HEK293 (cell line): ENCODE data around the gene TMEM143.

Experiments
- GLI2 ChIP-seq: fragments of 450-650 bp; formaldehyde crosslinking; IDR thresholded peaks from 2 replicates; pipeline ENCODE4; 2017; ENCODE audit warnings: missing biosample characterization, missing genetic modification characterization, low read depth, borderline replicate concordance
- HOXC10 ChIP-seq: sonication (generic); formaldehyde crosslinking; IDR thresholded peaks from 2 replicates; pipeline ENCODE4 v1.8.1; 2023; ENCODE audit warnings: mild to moderate bottlenecking, missing genetic modification reagents
- KLF10 ChIP-seq: fragments of 450-650 bp; IDR thresholded peaks from 2 replicates; pipeline ENCODE4 v1.5.1; 2018; ENCODE audit warnings: missing biosample characterization, mild to moderate bottlenecking, missing genetic modification characterization
- KLF16 ChIP-seq: fragments of 450-650 bp; formaldehyde crosslinking; IDR thresholded peaks from 2 replicates; pipeline ENCODE4 v1.5.1; 2017; ENCODE audit warnings: missing biosample characterization, missing genetic modification characterization
- MYNN ChIP-seq: fragments of 450-650 bp; formaldehyde crosslinking; IDR thresholded peaks from 2 replicates; pipeline ENCODE4 v1.5.1; 2016; ENCODE audit warnings: missing biosample characterization, missing genetic modification characterization, borderline replicate concordance
- PRDM1 ChIP-seq: fragments of 450-650 bp; formaldehyde crosslinking; IDR thresholded peaks from 2 replicates; pipeline ENCODE4; 2016; ENCODE audit warnings: missing biosample characterization, missing genetic modification characterization
- RBAK ChIP-seq: fragments of 450-650 bp; formaldehyde crosslinking; IDR thresholded peaks from 2 replicates; pipeline ENCODE4 v1.5.1; 2016; ENCODE audit warnings: missing biosample characterization, missing genetic modification characterization
- SCRT1 ChIP-seq: fragments of 450-650 bp; formaldehyde crosslinking; IDR thresholded peaks from 2 replicates; pipeline ENCODE4 v1.5.1; 2016; ENCODE audit warnings: missing biosample characterization, missing genetic modification characterization, borderline replicate concordance
- SP7 ChIP-seq: fragments of 450-650 bp; formaldehyde crosslinking; IDR thresholded peaks from 2 replicates; pipeline ENCODE4 v1.5.1; 2016; ENCODE audit warnings: missing biosample characterization, missing genetic modification characterization
- TSHZ1 ChIP-seq: fragments of 450-650 bp; formaldehyde crosslinking; IDR thresholded peaks from 2 replicates; pipeline ENCODE4 v1.5.1; 2016; ENCODE audit warnings: missing biosample characterization, missing genetic modification characterization, borderline replicate concordance
- ZBTB20 ChIP-seq: fragments of 450-650 bp; formaldehyde crosslinking; IDR thresholded peaks from 2 replicates; pipeline ENCODE4 v1.5.1; 2016; ENCODE audit warnings: missing biosample characterization, missing genetic modification characterization
- ZBTB49 ChIP-seq: fragments of 450-650 bp; formaldehyde crosslinking; IDR thresholded peaks from 2 replicates; pipeline ENCODE4 v1.5.1; 2016; ENCODE audit warnings: missing biosample characterization, missing genetic modification characterization, low read depth
- ZNF2 ChIP-seq: fragments of 450-650 bp; formaldehyde crosslinking; IDR thresholded peaks from 2 replicates; pipeline ENCODE4 v1.5.1; 2016; ENCODE audit warnings: missing biosample characterization, missing genetic modification characterization
- ZNF26 ChIP-seq: fragments of 450-650 bp; formaldehyde crosslinking; IDR thresholded peaks from 2 replicates; pipeline ENCODE4 v1.5.1; 2016; ENCODE audit warnings: missing biosample characterization, missing genetic modification characterization
- ZNF280D ChIP-seq: fragments of 450-650 bp; formaldehyde crosslinking; IDR thresholded peaks from 2 replicates; pipeline ENCODE4 v1.5.1; 2016; ENCODE audit warnings: missing biosample characterization, missing genetic modification characterization
- ZNF324 ChIP-seq: fragments of 450-650 bp; formaldehyde crosslinking; IDR thresholded peaks from 2 replicates; pipeline ENCODE4 v1.5.1; 2016; ENCODE audit warnings: missing biosample characterization, missing genetic modification characterization
- ZNF341 ChIP-seq: fragments of 450-650 bp; formaldehyde crosslinking; IDR thresholded peaks from 2 replicates; pipeline ENCODE4; 2016; ENCODE audit warnings: low read depth, missing biosample characterization, missing genetic modification characterization
- ZNF362 ChIP-seq: fragments of 450-650 bp; formaldehyde crosslinking; IDR thresholded peaks from 2 replicates; pipeline ENCODE4 v1.5.1; 2016; ENCODE audit warnings: missing biosample characterization, missing genetic modification characterization
- ZNF426 ChIP-seq: fragments of 450-650 bp; formaldehyde crosslinking; IDR thresholded peaks from 2 replicates; pipeline ENCODE4 v1.5.1; 2017; ENCODE audit warnings: missing biosample characterization, missing genetic modification characterization, mild to moderate bottlenecking, inconsistent platforms, moderate library complexity
- ZNF48 ChIP-seq: fragments of 450-650 bp; formaldehyde crosslinking; IDR thresholded peaks from 2 replicates; pipeline ENCODE4 v1.5.1; 2016; ENCODE audit warnings: missing biosample characterization, missing genetic modification characterization
- ZNF488 ChIP-seq: fragments of 450-650 bp; formaldehyde crosslinking; IDR thresholded peaks from 2 replicates; pipeline ENCODE4 v1.5.1; 2016; ENCODE audit warnings: missing biosample characterization, missing genetic modification characterization
- ZNF514 ChIP-seq: fragments of 450-650 bp; formaldehyde crosslinking; IDR thresholded peaks from 2 replicates; pipeline ENCODE4 v1.5.1; 2016; ENCODE audit warnings: missing biosample characterization, missing genetic modification characterization
- ZNF560 ChIP-seq: fragments of 450-650 bp; formaldehyde crosslinking; IDR thresholded peaks from 2 replicates; pipeline ENCODE4 v1.5.1; 2017; ENCODE audit warnings: missing biosample characterization, missing genetic modification characterization, borderline replicate concordance
- ZNF623 ChIP-seq: fragments of 450-650 bp; formaldehyde crosslinking; IDR thresholded peaks from 2 replicates; pipeline ENCODE4 v1.5.1; 2016; ENCODE audit warnings: missing biosample characterization, missing genetic modification characterization
- ZNF768 ChIP-seq: fragments of 450-650 bp; formaldehyde crosslinking; IDR thresholded peaks from 2 replicates; pipeline ENCODE4 v1.5.1; 2018; ENCODE audit warnings: missing biosample characterization, mild to moderate bottlenecking, missing genetic modification characterization
- ZSCAN18 ChIP-seq: fragments of 450-650 bp; formaldehyde crosslinking; IDR thresholded peaks from 2 replicates; pipeline ENCODE4 v1.5.1; 2016; ENCODE audit warnings: missing biosample characterization, missing genetic modification characterization

TMEM143 gene

GRCh38 chr19:48351341-48351752, 12.4 kb downstream of the TMEM143 start (continued):
- TF ChIP-seq ZBTB49 (tag by site-specific recombination), result no peak
- TF ChIP-seq ZNF2 (tag by site-specific recombination), result no peak
- no peak for TF ChIP-seq ZSCAN18 (tag by site-specific recombination)
- no peak for TF ChIP-seq GLI2 (tag by site-specific recombination)
- TF ChIP-seq ZNF514 (tag by site-specific recombination), result no peak
- no peak for TF ChIP-seq TSHZ1 (tag by site-specific recombination)
- TF ChIP-seq ZNF560 (tag by site-specific recombination), result no peak
- TF ChIP-seq KLF10, result no peak
- TF ChIP-seq MYNN (tag by site-specific recombination), result no peak
- TF ChIP-seq ZNF26, result no peak
- no peak for TF ChIP-seq ZNF362 (tag by site-specific recombination)
- TF ChIP-seq HOXC10, result no peak
- no peak for TF ChIP-seq RBAK (tag by site-specific recombination)
- TF ChIP-seq SCRT1 (tag by site-specific recombination), result no peak
- TF ChIP-seq ZNF48 (tag by site-specific recombination), result no peak
- no peak for TF ChIP-seq ZNF768 (tag by site-specific recombination)
- peak; percentile 93 for TF ChIP-seq ZNF280D (tag by site-specific recombination)
- TF ChIP-seq ZNF324 (tag by site-specific recombination), result no peak
- peak; percentile 100 for TF ChIP-seq ZNF623 (tag by site-specific recombination)
- TF ChIP-seq ZNF488 (tag by site-specific recombination), result no peak
- no peak for TF ChIP-seq KLF16 (tag by site-specific recombination)
- TF ChIP-seq ZBTB20 (tag by site-specific recombination), result no peak
- TF ChIP-seq ZNF341 (tag by site-specific recombination), result peak; percentile 38
- peak; percentile 30; the same call in 1 of the 2 replicates for TF ChIP-seq SP7
- TF ChIP-seq PRDM1 (tag by site-specific recombination), result no peak
- no peak for TF ChIP-seq ZNF426 (tag by site-specific recombination)
